ENCODE data around the gene IFI6. TPM values are rescaled to one million over a fixed set of nuclear protein-coding genes. Genes with fewer than 3 reads are reported as not detected.

IFI6 gene
- total RNA-seq, 1 experiment from 2014 or later = 14.8 TPM

- ChIA-PET RAD21 (ENCODE audit: low non-redundant PET in 1 of 2, low total read pairs in 2 of 2, uncharacterized antibody in 2 of 2, unreplicated experiment in 2 of 2) (no interaction called here), CTCF (no interaction called here), POLR2A (no interaction called here)
- H3K4me2 ChIP-seq (ENCODE audit: low read length) = no peak overlapping the region
- intact Hi-C loops (cut with micrococcal nuclease) = no loop called here
- H3K9me2 ChIP-seq (ENCODE audit: insufficient read depth) = no peaks in the 10 kb centered on the region
- H3K27me3 ChIP-seq (ENCODE audit: insufficient read depth, low read length) = no peaks in the 10 kb centered on the region
- H3K4me3 ChIP-seq (replicated peaks in 1 of 2; ENCODE audit: low read depth in 1 of 2, low read length in 2 of 2) = no peak overlapping the region
- no peaks in the 10 kb centered on the region for H4K20me1 ChIP-seq (ENCODE audit: insufficient read depth)
- no peak overlapping the region for H3K27ac ChIP-seq (ENCODE audit: low read depth, low read length)
- peaks cover 0 to 3% of the 10 kb centered on the region in 2 experiments; a peak in 1 of 4 replicates for H3K9me3 ChIP-seq (ENCODE audit: control insufficient read depth in 1 of 2, insufficient read depth in 1 of 2, low read depth in 1 of 2, low read length in 2 of 2)
- no peak overlapping the region for H2AFZ ChIP-seq (ENCODE audit: low read depth, low read length, poor library complexity, severe bottlenecking)
- no peaks in the 10 kb centered on the region for H3K36me3 ChIP-seq (ENCODE audit: control insufficient read depth in 1 of 2, insufficient read depth in 2 of 2, low read length in 2 of 2)
- BruUV-seq (replicated peaks) = no TSS peak
- no peak overlapping the region for H3K9ac ChIP-seq (ENCODE audit: low read length)
- TF ChIP-seq TCF7L2 (IDR thresholded peaks at IDR 0.05; ENCODE audit: borderline replicate concordance, extremely low read depth, insufficient read depth, insufficient read length) = no peak
- no peak for TF ChIP-seq REST (IDR thresholded peaks at IDR 0.05; ENCODE audit: low read depth)
- no peak for TF ChIP-seq POLR2A (IDR thresholded peaks at IDR 0.05; ENCODE audit: borderline replicate concordance, extremely low read depth, insufficient read depth, insufficient read length)
- TF ChIP-seq POLR2AphosphoS5 (IDR thresholded peaks at IDR 0.05; ENCODE audit: low read depth, low read length) = no peak
- TF ChIP-seq ZFX (IDR thresholded peaks at IDR 0.05) = no peak
- TF ChIP-seq JUND (IDR thresholded peaks at IDR 0.05) = no peak
- TF ChIP-seq ELF1 (IDR thresholded peaks at IDR 0.05; ENCODE audit: borderline replicate concordance, low read depth) = no peak
- no peak for TF ChIP-seq CTCF (IDR thresholded peaks at IDR 0.05 in 2 of 3, conservative IDR thresholded peaks at IDR 0.05 in 1 of 3; ENCODE audit: borderline replicate concordance in 1 of 3, insufficient read depth in 1 of 3, low read depth in 2 of 3, low read length in 2 of 3)
- no peak for TF ChIP-seq MAX (IDR thresholded peaks at IDR 0.05)
- no peak for TF ChIP-seq ATF3 (IDR thresholded peaks at IDR 0.05)
- TF ChIP-seq YY1 (IDR thresholded peaks at IDR 0.05; ENCODE audit: extremely low read depth, insufficient replicate concordance, low read depth, low read length) = no peak
- TF ChIP-seq ZBTB33 (IDR thresholded peaks at IDR 0.05; ENCODE audit: extremely low read depth, insufficient replicate concordance, low read length) = no peak
- no peaks in the 10 kb centered on the region for H3K4me1 ChIP-seq (ENCODE audit: control insufficient read depth in 1 of 2, insufficient read depth in 2 of 2, low read length in 2 of 2)
- H3K79me2 ChIP-seq (ENCODE audit: insufficient read depth, low read length) = no peaks in the 10 kb centered on the region
- DNase-seq (ENCODE audit: low read depth, low spot score) (no peak), ATAC-seq (no peak)
Measured at GRCh38 chr1:27716262-27716895, 44.4 kb upstream of the IFI6 start.

Data from HCT116 (cell line).